NCI-H82 treated with DMSO at 0.1 percent for 48 hours (cell line): ENCODE results near the gene DKKL1.
"Not testable (repeated sequence)": the region's sequence is repeated elsewhere in the genome, so short reads cannot be mapped to it uniquely, and the experiment has no call there.

Experiments
- DNase-seq: peaks from one replicate; lab custom pipeline; 2025; ENCODE audit not compliant: unreplicated experiment; lab: John Stamatoyannopoulos, UW

The DKKL1 gene

GRCh38 chr19:49363268-49364082 is at the start of gene DKKL1:
Gene DKKL1, plus strand, starts transcription at chr19:49363877. Its CDS starts 122 bp downstream, at chr19:49363999.
- DNase-seq = peak; percentile 86

GRCh38 chr19:49315111-49315510 is 48.6 kb upstream of the DKKL1 start:
- no peak for DNase-seq

GRCh38 chr19:49316284-49316683 is 47.4 kb upstream of the DKKL1 start:
- no peak for DNase-seq

GRCh38 chr19:49318296-49318695 is 45.4 kb upstream of the DKKL1 start:
- no peak for DNase-seq

- DNase-seq = no peak
Measured at GRCh38 chr19:49324801-49325576, 38.7 kb upstream of the DKKL1 start, which contains the start of gene SLC6A16. Gene SLC6A16, minus strand, starts transcription at chr19:49325191. Its CDS starts 13,844 bp downstream, at chr19:49311347.

- DNase-seq = not testable (repeated sequence)
Measured at GRCh38 chr19:49325756-49326155, 37.9 kb upstream of the DKKL1 start.

- DNase-seq = no peak
Measured at GRCh38 chr19:49326165-49326704, 37.4 kb upstream of the DKKL1 start.

- no peak for DNase-seq
Measured at GRCh38 chr19:49327878-49328544, 35.7 kb upstream of the DKKL1 start.

GRCh38 chr19:49328741-49329140 is 34.9 kb upstream of the DKKL1 start:
- no peak for DNase-seq

GRCh38 chr19:49331187-49331586 is 32.5 kb upstream of the DKKL1 start:
- not testable (repeated sequence) for DNase-seq

GRCh38 chr19:49331616-49332055 is 32.0 kb upstream of the DKKL1 start:
- peak; percentile 44 for DNase-seq

- not testable (repeated sequence) for DNase-seq
Measured at GRCh38 chr19:49332691-49333417, 30.8 kb upstream of the DKKL1 start.

- DNase-seq = no peak
Measured at GRCh38 chr19:49333418-49333805, 30.3 kb upstream of the DKKL1 start.

- no peak for DNase-seq
Measured at GRCh38 chr19:49333811-49334288, 29.8 kb upstream of the DKKL1 start.

GRCh38 chr19:49335071-49335783 is 28.4 kb upstream of the DKKL1 start, which contains the start of gene CD37:
Gene CD37, plus strand, starts transcription at chr19:49335406. Its CDS starts 135 bp downstream, at chr19:49335541.
- no peak for DNase-seq

GRCh38 chr19:49335784-49336481 is 27.7 kb upstream of the DKKL1 start:
- no peak for DNase-seq

GRCh38 chr19:49336482-49337266 is 27.0 kb upstream of the DKKL1 start:
- no peak for DNase-seq
